A673 (cell line): Measurements from ENCODE around the gene HAT1.

Experiments
- CTCF ChIP-seq: fragments of 300-800, 200-600 bp; sonication (generic); conservative IDR thresholded peaks from 2 replicates; pipeline ENCODE4 v1.5.1; 2017; ENCODE audit warnings: low read depth, mild to moderate bottlenecking, antibody characterized with exemption, low read length, moderate library complexity, mixed read lengths
- EZH2 ChIP-seq: fragments of 200-600 bp; sonication (generic); IDR thresholded peaks from 2 replicates; pipeline ENCODE4 v1.6.1; 2017; ENCODE audit warnings: borderline replicate concordance, low read depth, mild to moderate bottlenecking, mixed read lengths, antibody characterized with exemption, low read length; ENCODE audit not compliant: poor library complexity, severe bottlenecking

- TF ChIP-seq EZH2 (no peak), CTCF (no peak)
Observed at GRCh38 chr2:171913517-171913916, 8.7 kb upstream of the HAT1 start.
